Measurements from ENCODE around the gene OR51B2. TPM values are rescaled to one million over a fixed set of nuclear protein-coding genes. Genes with fewer than 3 reads are reported as not detected.

The OR51B2 gene
- total RNA-seq, 1 donor from 2014 or later, result not detected

GRCh38 chr11:5274395-5274794, 49.7 kb downstream of the OR51B2 start:
- Histone ChIP-seq H3K27me3 (ENCODE audit: low read depth) (no peaks in the 10 kb centered on the region), H3K9me3 (replicated peaks) (no peaks in the 10 kb centered on the region), H3K4me1 (no peaks in the 10 kb centered on the region), H3K4me3 (no peak overlapping the region), H3K27ac (replicated peaks) (no peak overlapping the region), H3K36me3 (no peaks in the 10 kb centered on the region)
- DNase-seq, result no peak
- intact Hi-C loops (cut with micrococcal nuclease), result no loop called here
- no peak for TF ChIP-seq CTCF (IDR thresholded peaks at IDR 0.05; ENCODE audit: borderline replicate concordance)

Other genes with a start within 250 kb of the OR51B2 start
- gene OR52A5, start 185.9 kb downstream of the OR51B2 start, total RNA-seq, result not detected
- not detected for gene OR52A1, start 169.5 kb downstream of the OR51B2 start, total RNA-seq
- not detected for gene OR51V1, start 123.6 kb downstream of the OR51B2 start, total RNA-seq
- gene HBB, start 97.2 kb downstream of the OR51B2 start, total RNA-seq, result 100 TPM
- not detected for gene HBD, start 89.8 kb downstream of the OR51B2 start, total RNA-seq
- gene HBG1, start 74.4 kb downstream of the OR51B2 start, total RNA-seq, result not detected
- gene HBG2, start 69.5 kb downstream of the OR51B2 start, total RNA-seq, result not detected
- gene HBE1, start 54.4 kb downstream of the OR51B2 start, total RNA-seq, result not detected
- not detected for gene OR51B4, start 22.4 kb downstream of the OR51B2 start, total RNA-seq
- not detected for gene OR51B5, start 19.2 kb upstream of the OR51B2 start, total RNA-seq
- not detected for gene OR51B6, start 27.2 kb upstream of the OR51B2 start, total RNA-seq
- not detected for gene OR51M1, start 59.5 kb upstream of the OR51B2 start, total RNA-seq
- not detected for gene OR51Q1, start 97.8 kb upstream of the OR51B2 start, total RNA-seq
- gene OR51I1, start 117.2 kb upstream of the OR51B2 start, total RNA-seq, result not detected
- gene OR51I2, start 125.0 kb upstream of the OR51B2 start, total RNA-seq, result not detected
- not detected for gene OR52D1, start 164.4 kb upstream of the OR51B2 start, total RNA-seq
- 0.14 TPM for gene UBQLN3, start 185.7 kb upstream of the OR51B2 start, total RNA-seq
- not detected for gene UBQLNL, start 192.4 kb upstream of the OR51B2 start, total RNA-seq
- not detected for gene OR52H1, start 224.2 kb upstream of the OR51B2 start, total RNA-seq